Peyer's patch (tissue), 4 donors: ENCODE measurements around the gene CFAP126. TPM values are rescaled to one million over a fixed set of nuclear protein-coding genes. Genes with fewer than 3 reads are reported as not detected.
"Not testable (repeated sequence)": the region's sequence is repeated elsewhere in the genome, so short reads cannot be mapped to it uniquely, and the experiment has no call there.

Source experiments
- DNase-seq, 3 donors: peaks; one replicate each; pipeline ENCODE4 v3.0.0-alpha.2; 2017 to 2019
- H3K27ac ChIP-seq, 4 donors: fragments of 200-600 bp; sonication (generic); one replicate each; pipeline ENCODE4 v1.5.1; 2016 to 2019
- H3K27me3 ChIP-seq, 2 donors: fragments of 200-600 bp; sonication (generic); one replicate each; pipeline ENCODE4 v1.5.1; 2019
- H3K36me3 ChIP-seq, 3 donors: fragments of 200-600 bp; sonication (generic); one replicate each; pipeline ENCODE4 v1.5.1; 2016 to 2019
- H3K4me1 ChIP-seq, 4 donors: fragments of 200-600 bp; sonication (generic); one replicate each; pipeline ENCODE4 v1.5.1; 2016 to 2019
- H3K4me3 ChIP-seq, 4 donors: fragments of 200-600 bp; sonication (generic); 1 replicate in 3 of 4; 2 replicates in 1 of 4; pipeline ENCODE4 v1.5.1; 2016 to 2019; ENCODE audit warnings: mild to moderate bottlenecking in 1 of 4
- H3K9me3 ChIP-seq, 4 donors: fragments of 200-600 bp; sonication (generic); one replicate each; pipeline ENCODE4 v1.5.1; 2016 to 2019; ENCODE audit warnings: mild to moderate bottlenecking in 1 of 4
- CTCF ChIP-seq, 6 experiments: fragments of 450-650 bp in 4 of 6; fragments of 200-600 bp in 2 of 6; sonication (generic) in 1 of 6; IDR thresholded peaks; one replicate each; pipeline ENCODE4 v1.5.1; 2017 to 2019; ENCODE audit warnings: antibody characterized with exemption in 6 of 6, mild to moderate bottlenecking in 3 of 6, moderate library complexity in 1 of 6
- POLR2A ChIP-seq, 2 donors: fragments of 450-650 bp; IDR thresholded peaks; one replicate each; pipeline ENCODE4 v1.5.1; 2017; ENCODE audit warnings: antibody characterized with exemption in 2 of 2, mild to moderate bottlenecking in 2 of 2, moderate library complexity in 2 of 2
- total RNA-seq, 4 donors: library from RNA; depleted of rRNA; stranded (reverse); fragments of >200 nt; gene quantifications; one replicate each; pipeline ENCODE4 v1.1.0, GENCODE V29; 2016

Gene CFAP126
- total RNA-seq, 4 donors from 2014 or later, result not detected

- H3K27ac ChIP-seq, result no peak overlapping the region
- no peaks in the 10 kb centered on the region for H3K9me3 ChIP-seq
- no peak overlapping the region for H3K4me3 ChIP-seq
- no peak for DNase-seq
- peaks cover 0 to 65% (median 0%) of the 10 kb centered on the region in 3 donors for H3K36me3 ChIP-seq
- TF ChIP-seq POLR2A (IDR thresholded peaks at IDR 0.05), result no peak
- no peak for TF ChIP-seq CTCF (IDR thresholded peaks at IDR 0.05)
- H3K27me3 ChIP-seq, result no peaks in the 10 kb centered on the region
- no peaks in the 10 kb centered on the region for H3K4me1 ChIP-seq
Measured at GRCh38 chr1:161342177-161342576, 25.5 kb downstream of the CFAP126 start.

DNA sequence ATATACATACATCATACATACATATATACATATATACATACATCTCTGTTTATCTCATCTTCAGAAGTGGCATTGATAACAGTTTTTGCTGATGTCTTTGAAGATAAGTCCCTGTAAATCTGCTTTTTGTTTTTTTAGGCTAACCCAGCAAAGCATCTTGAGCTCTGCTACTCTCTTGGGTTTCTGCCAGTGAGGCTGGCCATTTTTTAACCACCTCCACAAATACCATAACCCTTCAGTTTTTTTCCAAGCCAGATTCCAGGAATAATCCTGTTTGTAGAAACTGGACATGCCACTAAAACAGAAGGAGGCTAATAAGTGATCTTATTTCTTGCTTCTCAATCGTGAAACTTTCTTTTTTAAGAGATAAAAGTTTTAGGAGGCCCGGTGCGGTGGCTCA, 31.9 kb downstream of the CFAP126 start:
- H3K27me3 ChIP-seq, result no peaks in the 10 kb centered on the region
- no peak for DNase-seq
- TF ChIP-seq CTCF (IDR thresholded peaks at IDR 0.05) (no peak), POLR2A (IDR thresholded peaks at IDR 0.05) (no peak)
- H3K27ac ChIP-seq, result no peak overlapping the region
- no peaks in the 10 kb centered on the region for H3K4me1 ChIP-seq
- H3K9me3 ChIP-seq, result no peaks in the 10 kb centered on the region
- no peak overlapping the region for H3K4me3 ChIP-seq
- H3K36me3 ChIP-seq, result peaks cover 0 to 86% (median 0%) of the 10 kb centered on the region in 3 donors

DNA sequence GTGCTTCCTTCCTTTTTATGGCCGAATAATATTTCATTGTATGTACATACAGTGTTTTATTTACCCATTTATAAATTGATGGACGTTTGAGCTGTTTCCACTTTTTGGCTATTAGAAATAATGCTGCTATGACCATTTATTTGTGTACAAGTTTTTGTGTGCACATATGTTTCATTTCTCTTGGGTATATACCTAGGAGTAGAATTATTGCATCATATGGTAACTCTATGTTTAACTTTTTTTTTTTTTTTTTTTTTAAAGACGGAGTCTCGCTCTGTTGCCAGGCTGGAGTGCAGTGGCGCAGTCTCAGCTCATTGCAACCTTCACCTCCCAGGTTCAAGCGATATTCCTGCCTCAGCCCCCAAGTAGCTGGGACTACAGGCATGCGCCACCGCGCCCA, 34.5 kb downstream of the CFAP126 start:
- no peak for DNase-seq
- H3K36me3 ChIP-seq, result peaks cover 0 to 95% (median 0%) of the 10 kb centered on the region in 3 donors
- no peaks in the 10 kb centered on the region for H3K4me1 ChIP-seq
- H3K4me3 ChIP-seq, result no peak overlapping the region
- no peak for TF ChIP-seq CTCF (IDR thresholded peaks at IDR 0.05)
- no peak for TF ChIP-seq POLR2A (IDR thresholded peaks at IDR 0.05)
- no peak overlapping the region for H3K27ac ChIP-seq
- H3K27me3 ChIP-seq, result no peaks in the 10 kb centered on the region
- H3K9me3 ChIP-seq, result no peaks in the 10 kb centered on the region

DNA sequence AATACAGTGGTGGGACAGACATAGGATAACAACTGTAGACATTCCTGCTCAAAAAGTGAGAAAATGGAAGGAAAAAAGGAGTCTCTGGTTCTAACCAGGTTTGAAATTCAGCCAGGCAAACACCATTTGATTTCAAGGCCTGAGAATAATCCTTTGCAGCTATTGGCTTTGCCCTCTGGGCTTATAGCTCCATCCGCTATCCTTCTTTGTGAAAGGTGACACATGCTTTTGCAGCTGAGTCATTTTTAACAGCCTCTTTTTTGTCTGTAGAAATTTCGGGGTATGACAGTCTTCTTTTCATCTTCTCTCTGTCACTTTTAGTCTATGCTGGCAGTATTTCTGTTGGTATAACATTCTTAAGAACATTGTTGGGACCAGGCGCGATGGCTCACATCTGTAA, 37.3 kb downstream of the CFAP126 start:
- DNase-seq, result no peak
- TF ChIP-seq POLR2A (IDR thresholded peaks at IDR 0.05) (no peak), CTCF (IDR thresholded peaks at IDR 0.05) (no peak)
- Histone ChIP-seq H3K36me3 (peaks cover 0 to 93% (median 0%) of the 10 kb centered on the region in 3 donors), H3K27me3 (no peaks in the 10 kb centered on the region), H3K4me1 (no peaks in the 10 kb centered on the region), H3K4me3 (no peak overlapping the region), H3K27ac (no peak overlapping the region), H3K9me3 (no peaks in the 10 kb centered on the region)

GRCh38 chr1:161324020-161324419, 43.7 kb downstream of the CFAP126 start:
- Histone ChIP-seq H3K9me3 (no peaks in the 10 kb centered on the region), H3K36me3 (peaks cover 0 to 51% (median 0%) of the 10 kb centered on the region in 3 donors), H3K4me1 (no peaks in the 10 kb centered on the region), H3K27me3 (no peaks in the 10 kb centered on the region), H3K4me3 (no peak overlapping the region), H3K27ac (no peak overlapping the region)
- no peak for TF ChIP-seq CTCF (IDR thresholded peaks at IDR 0.05)
- TF ChIP-seq POLR2A (IDR thresholded peaks at IDR 0.05), result no peak
- DNase-seq, result no peak

GRCh38 chr1:161315841-161316674, 51.6 kb downstream of the CFAP126 start:
- peaks cover 0 to 18% (median 4%) of the 10 kb centered on the region in 4 donors for H3K4me1 ChIP-seq

More at GRCh38 chr1:161315841-161316674, 51.6 kb downstream of the CFAP126 start:
- not testable (repeated sequence) for H3K9me3 ChIP-seq, H3K27ac ChIP-seq, H3K4me3 ChIP-seq, H3K36me3 ChIP-seq, H3K27me3 ChIP-seq, DNase-seq
